Measurements from ENCODE around the gene THOC6.

The THOC6 gene

DNA sequence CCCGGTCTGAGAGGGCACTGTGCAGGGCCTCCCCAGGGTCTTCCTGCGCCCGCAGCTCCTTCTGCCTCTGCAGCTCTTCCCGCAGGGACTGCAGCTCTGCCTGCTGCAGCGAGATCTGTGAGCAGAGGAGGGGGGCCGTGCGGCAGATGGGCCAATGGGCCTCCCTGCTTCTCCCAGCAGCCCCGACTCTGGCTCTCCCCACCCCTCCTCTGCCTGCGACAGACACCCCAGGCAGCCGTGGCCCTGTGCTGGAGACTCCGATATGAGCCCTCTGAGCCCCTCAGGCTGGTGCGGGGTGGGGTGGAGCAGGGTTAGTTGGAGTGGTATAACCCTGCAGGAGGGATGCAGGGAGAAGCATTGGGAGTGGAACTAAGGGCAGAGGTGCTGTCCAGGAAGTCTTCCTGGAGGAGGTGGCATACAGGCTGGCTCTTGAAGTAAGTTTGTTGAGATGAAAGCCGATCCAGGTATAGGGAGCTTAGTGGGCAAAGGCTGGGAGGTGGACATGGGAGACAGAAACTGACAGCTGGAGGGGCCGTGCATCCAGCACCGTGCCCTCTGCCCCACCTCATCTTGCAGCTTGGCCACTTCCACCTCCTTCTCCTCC lies 5.0 kb downstream of the THOC6 start:
- ATAC-seq (ENCODE audit: low read depth): no peak
- no peak for DNase-seq (ENCODE audit: low spot score)
- H3K9me3 ChIP-seq (ENCODE audit: severe bottlenecking): no peaks in the 10 kb centered on the region
- H3K4me3 ChIP-seq (ENCODE audit: severe bottlenecking): no peak overlapping the region
- TF ChIP-seq, protein P1, sequence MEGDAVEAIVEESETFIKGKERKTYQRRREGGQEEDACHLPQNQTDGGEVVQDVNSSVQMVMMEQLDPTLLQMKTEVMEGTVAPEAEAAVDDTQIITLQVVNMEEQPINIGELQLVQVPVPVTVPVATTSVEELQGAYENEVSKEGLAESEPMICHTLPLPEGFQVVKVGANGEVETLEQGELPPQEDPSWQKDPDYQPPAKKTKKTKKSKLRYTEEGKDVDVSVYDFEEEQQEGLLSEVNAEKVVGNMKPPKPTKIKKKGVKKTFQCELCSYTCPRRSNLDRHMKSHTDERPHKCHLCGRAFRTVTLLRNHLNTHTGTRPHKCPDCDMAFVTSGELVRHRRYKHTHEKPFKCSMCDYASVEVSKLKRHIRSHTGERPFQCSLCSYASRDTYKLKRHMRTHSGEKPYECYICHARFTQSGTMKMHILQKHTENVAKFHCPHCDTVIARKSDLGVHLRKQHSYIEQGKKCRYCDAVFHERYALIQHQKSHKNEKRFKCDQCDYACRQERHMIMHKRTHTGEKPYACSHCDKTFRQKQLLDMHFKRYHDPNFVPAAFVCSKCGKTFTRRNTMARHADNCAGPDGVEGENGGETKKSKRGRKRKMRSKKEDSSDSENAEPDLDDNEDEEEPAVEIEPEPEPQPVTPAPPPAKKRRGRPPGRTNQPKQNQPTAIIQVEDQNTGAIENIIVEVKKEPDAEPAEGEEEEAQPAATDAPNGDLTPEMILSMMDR (IDR thresholded peaks at IDR 0.05; ENCODE audit: poor library complexity, severe bottlenecking): no peak
- peaks cover 17% of the 10 kb centered on the region for H3K36me3 ChIP-seq (ENCODE audit: low read depth)
- H3K4me1 ChIP-seq (ENCODE audit: insufficient read depth, poor library complexity, severe bottlenecking): peaks cover 3% of the 10 kb centered on the region
- H3K27me3 ChIP-seq (ENCODE audit: insufficient read depth, poor library complexity, severe bottlenecking): peaks cover 25% of the 10 kb centered on the region
- H3K27ac ChIP-seq (ENCODE audit: poor library complexity, severe bottlenecking): no peak overlapping the region

DNA sequence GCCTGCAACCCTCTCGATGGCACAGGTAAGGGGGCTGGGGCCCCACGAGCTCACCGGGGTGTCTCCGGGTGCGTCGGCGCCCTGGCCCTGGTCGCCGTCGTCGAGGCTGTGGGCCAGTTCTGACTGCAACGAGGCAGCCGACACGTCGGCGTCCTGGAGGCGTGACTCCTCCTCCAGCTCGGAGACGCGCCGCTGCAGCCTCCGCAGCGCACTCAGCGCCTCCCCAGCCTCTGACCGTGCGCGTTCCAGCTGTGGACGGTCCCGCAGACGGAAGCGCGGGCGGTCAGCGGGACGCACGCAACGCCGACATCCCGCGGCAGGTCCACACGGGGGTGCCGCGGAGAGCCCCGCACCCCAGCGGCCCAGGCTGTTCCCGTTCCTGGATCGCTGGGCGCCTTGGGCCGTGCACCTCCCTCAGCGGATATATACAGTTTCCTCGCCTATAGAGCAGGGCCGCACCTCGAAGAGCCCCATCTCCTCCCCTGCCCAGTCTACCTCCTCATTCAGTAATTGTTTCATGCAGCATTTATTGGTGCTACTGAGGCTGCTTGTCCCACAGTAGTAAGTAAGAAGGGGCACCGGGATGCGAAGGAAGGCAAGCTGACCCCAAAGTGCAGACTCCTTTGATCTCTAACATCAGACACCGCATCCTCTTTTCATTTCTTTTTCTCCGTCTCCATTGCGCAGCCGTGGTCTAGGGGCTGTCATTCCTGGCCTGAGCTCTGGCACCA lies 5.8 kb downstream of the THOC6 start:
- TF ChIP-seq, protein P1 (IDR thresholded peaks at IDR 0.05; ENCODE audit: poor library complexity, severe bottlenecking): no peak
- Histone ChIP-seq H3K9me3 (ENCODE audit: severe bottlenecking) (no peaks in the 10 kb centered on the region), H3K27me3 (ENCODE audit: insufficient read depth, poor library complexity, severe bottlenecking) (peaks cover 28% of the 10 kb centered on the region), H3K4me3 (ENCODE audit: severe bottlenecking) (no peak overlapping the region), H3K36me3 (ENCODE audit: low read depth) (peaks cover 17% of the 10 kb centered on the region), H3K4me1 (ENCODE audit: insufficient read depth, poor library complexity, severe bottlenecking) (peaks cover 3% of the 10 kb centered on the region), H3K27ac (ENCODE audit: poor library complexity, severe bottlenecking) (no peak overlapping the region)
- no peak for DNase-seq (ENCODE audit: low spot score)
- no peak for ATAC-seq (ENCODE audit: low read depth)

DNA sequence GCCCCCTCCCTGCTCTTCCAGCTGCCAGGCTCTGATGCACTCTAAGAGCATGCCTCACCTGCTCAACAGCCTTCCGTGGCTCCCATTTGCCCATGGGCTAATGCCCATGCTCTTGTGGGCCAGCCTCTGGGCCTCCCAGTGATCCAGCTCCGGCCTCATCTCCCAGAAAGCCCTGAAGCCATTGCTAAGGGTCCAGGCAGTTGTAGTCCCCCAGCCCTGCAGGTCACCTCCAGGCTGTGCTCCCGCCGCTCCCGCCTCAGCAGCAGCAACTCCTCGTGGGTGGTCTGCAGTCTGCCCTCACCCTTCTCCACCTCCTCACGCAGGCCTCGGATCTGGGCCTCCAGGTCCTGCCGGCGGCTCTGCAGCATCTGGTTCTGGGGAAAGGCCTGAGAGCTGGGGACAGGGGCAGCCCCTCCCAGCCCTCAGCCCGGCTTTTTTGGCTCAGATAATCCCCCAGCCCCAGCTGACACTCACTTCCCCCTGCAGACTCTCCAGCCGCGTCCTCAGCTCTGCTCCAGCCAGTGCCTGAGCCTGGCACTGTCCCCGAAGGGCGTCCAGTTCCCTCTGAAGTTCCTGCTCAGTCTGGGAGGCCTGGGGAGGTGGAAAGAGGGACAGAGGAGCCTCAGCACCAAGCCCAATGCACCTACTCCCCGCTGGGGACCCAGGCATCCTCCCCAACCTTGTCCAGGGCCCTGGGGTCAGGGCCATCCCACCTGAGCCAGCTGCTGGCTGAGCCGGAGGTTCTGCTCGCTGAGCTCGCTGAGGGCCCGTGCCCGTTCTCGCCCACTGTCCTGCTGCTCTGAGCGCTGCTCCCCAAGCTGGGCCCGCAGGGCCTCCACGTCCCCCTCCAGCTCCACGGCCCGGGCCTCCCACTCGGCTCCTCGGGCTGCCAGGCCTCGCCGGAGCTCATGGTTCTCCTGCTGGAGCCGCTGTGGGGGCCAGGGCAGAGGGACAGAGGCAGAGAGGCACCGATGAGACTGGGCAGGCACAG lies 6.7 kb downstream of the THOC6 start:
- H3K4me3 ChIP-seq (ENCODE audit: severe bottlenecking): no peak overlapping the region

DNA sequence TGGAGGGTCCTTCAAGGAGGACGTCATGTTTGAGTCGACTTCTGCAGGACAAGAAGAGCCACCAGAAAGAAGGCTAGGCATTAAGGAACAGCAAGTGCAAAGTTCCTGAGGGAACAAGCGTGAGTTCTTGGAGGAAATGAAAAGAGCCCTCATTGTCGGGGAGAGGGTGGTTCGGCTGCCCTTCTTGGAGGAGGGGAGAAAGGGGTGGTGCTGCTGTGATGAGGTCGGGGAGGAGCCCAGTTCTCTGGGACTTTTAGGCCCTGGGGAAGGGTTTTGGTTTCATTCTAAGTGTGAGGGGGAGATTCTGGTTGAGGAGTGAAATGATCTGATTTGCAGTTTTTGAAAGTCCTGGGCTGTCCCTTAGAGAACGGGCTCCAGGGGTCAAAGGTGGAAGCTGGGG lies 8.8 kb downstream of the THOC6 start:
- no peaks in the 10 kb centered on the region for H3K9me3 ChIP-seq (ENCODE audit: severe bottlenecking)
- H3K4me3 ChIP-seq (ENCODE audit: severe bottlenecking): no peak overlapping the region
- H3K36me3 ChIP-seq (ENCODE audit: low read depth): no peaks in the 10 kb centered on the region
- DNase-seq (ENCODE audit: low spot score) (no peak), ATAC-seq (ENCODE audit: low read depth) (no peak)
- peaks cover 3% of the 10 kb centered on the region for H3K4me1 ChIP-seq (ENCODE audit: insufficient read depth, poor library complexity, severe bottlenecking)
- TF ChIP-seq, protein P1 (IDR thresholded peaks at IDR 0.05; ENCODE audit: poor library complexity, severe bottlenecking): no peak
- no peak overlapping the region for H3K27ac ChIP-seq (ENCODE audit: poor library complexity, severe bottlenecking)
- peaks cover 49% of the 10 kb centered on the region for H3K27me3 ChIP-seq (ENCODE audit: insufficient read depth, poor library complexity, severe bottlenecking)

More for the DNA sequence above, 6.7 kb downstream of the THOC6 start:
- DNase-seq (ENCODE audit: low spot score) (no peak), ATAC-seq (ENCODE audit: low read depth) (no peak)
- peaks cover 3% of the 10 kb centered on the region for H3K4me1 ChIP-seq (ENCODE audit: insufficient read depth, poor library complexity, severe bottlenecking)
- H3K27ac ChIP-seq (ENCODE audit: poor library complexity, severe bottlenecking): no peak overlapping the region
- no peaks in the 10 kb centered on the region for H3K9me3 ChIP-seq (ENCODE audit: severe bottlenecking)
- peaks cover 29% of the 10 kb centered on the region for H3K27me3 ChIP-seq (ENCODE audit: insufficient read depth, poor library complexity, severe bottlenecking)
- H3K36me3 ChIP-seq (ENCODE audit: low read depth): peaks cover 17% of the 10 kb centered on the region
- TF ChIP-seq, protein P1 (IDR thresholded peaks at IDR 0.05; ENCODE audit: poor library complexity, severe bottlenecking): no peak
